ENCODE results near the gene PRLH. TPM values are rescaled to one million over a fixed set of nuclear protein-coding genes. Genes with fewer than 3 reads are reported as not detected.

The PRLH gene
- total and polyA plus RNA-seq, 2 of the 13 experiments (the other 11 are each of a cell fraction or from before 2014, with no cell fraction given), result not detected

- no peak for TF ChIP-seq PRDM15 (CRISPR knock-in tag; IDR thresholded peaks at IDR 0.05)
- no peak for TF ChIP-seq ARID3A (IDR thresholded peaks at IDR 0.05; ENCODE audit: low read depth, low read length)
- TF ChIP-seq STAG1 (CRISPR knock-in tag; IDR thresholded peaks at IDR 0.05), result no peak
- no peak for TF ChIP-seq ZNF143 (CRISPR knock-in tag; IDR thresholded peaks at IDR 0.05)
- no peak for TF ChIP-seq JUN (CRISPR knock-in tag; IDR thresholded peaks at IDR 0.05)
- no peak; the same call in 1 of the 2 replicates for TF ChIP-seq ZNF430 (CRISPR knock-in tag; IDR thresholded peaks at IDR 0.05)
- no peak for TF ChIP-seq ZFX (CRISPR knock-in tag; IDR thresholded peaks at IDR 0.05; ENCODE audit: low read depth)
- TF ChIP-seq POLR2G (IDR thresholded peaks at IDR 0.05; ENCODE audit: low read depth, low read length), result no peak
- TF ChIP-seq HNRNPUL1 (IDR thresholded peaks at IDR 0.05; ENCODE audit: low read depth, low read length), result no peak
- no peak for TF ChIP-seq ZNF12 (CRISPR knock-in tag; IDR thresholded peaks at IDR 0.05)
- TF ChIP-seq ZNF232 (CRISPR knock-in tag; IDR thresholded peaks at IDR 0.05; ENCODE audit: borderline replicate concordance), result 0 out of 2 replicates have a peak, but pooled peaks have one; percentile 51
- TF ChIP-seq SAP130 (CRISPR knock-in tag; IDR thresholded peaks at IDR 0.05; ENCODE audit: low read depth), result no peak
- no peak for TF ChIP-seq ATF2 (CRISPR knock-in tag; IDR thresholded peaks at IDR 0.05)
- no peak for TF ChIP-seq ATRX (CRISPR knock-in tag; IDR thresholded peaks at IDR 0.05; ENCODE audit: borderline replicate concordance)
- no peak for TF ChIP-seq MBD4 (IDR thresholded peaks at IDR 0.05; ENCODE audit: borderline replicate concordance, low read length)
- no peak for TF ChIP-seq MAFG (CRISPR knock-in tag; IDR thresholded peaks at IDR 0.05)
- 0 out of 2 replicates have a peak, but pooled peaks have one; percentile 35 for TF ChIP-seq MYC (CRISPR knock-in tag; IDR thresholded peaks at IDR 0.05; ENCODE audit: borderline replicate concordance)
- no peak for TF ChIP-seq MLLT10 (CRISPR knock-in tag; IDR thresholded peaks at IDR 0.05)
Measured at GRCh38 chr2:237593596-237594320, 27.4 kb downstream of the PRLH start (continued).
